ENCODE data around the gene COMMD1.
A peak's percentile ranks its signal among the peaks of the same experiment; 100 is the strongest.
"Not testable (repeated sequence)": the region's sequence is repeated elsewhere in the genome, so short reads cannot be mapped to it uniquely, and the experiment has no call there.

Gene COMMD1

DNA sequence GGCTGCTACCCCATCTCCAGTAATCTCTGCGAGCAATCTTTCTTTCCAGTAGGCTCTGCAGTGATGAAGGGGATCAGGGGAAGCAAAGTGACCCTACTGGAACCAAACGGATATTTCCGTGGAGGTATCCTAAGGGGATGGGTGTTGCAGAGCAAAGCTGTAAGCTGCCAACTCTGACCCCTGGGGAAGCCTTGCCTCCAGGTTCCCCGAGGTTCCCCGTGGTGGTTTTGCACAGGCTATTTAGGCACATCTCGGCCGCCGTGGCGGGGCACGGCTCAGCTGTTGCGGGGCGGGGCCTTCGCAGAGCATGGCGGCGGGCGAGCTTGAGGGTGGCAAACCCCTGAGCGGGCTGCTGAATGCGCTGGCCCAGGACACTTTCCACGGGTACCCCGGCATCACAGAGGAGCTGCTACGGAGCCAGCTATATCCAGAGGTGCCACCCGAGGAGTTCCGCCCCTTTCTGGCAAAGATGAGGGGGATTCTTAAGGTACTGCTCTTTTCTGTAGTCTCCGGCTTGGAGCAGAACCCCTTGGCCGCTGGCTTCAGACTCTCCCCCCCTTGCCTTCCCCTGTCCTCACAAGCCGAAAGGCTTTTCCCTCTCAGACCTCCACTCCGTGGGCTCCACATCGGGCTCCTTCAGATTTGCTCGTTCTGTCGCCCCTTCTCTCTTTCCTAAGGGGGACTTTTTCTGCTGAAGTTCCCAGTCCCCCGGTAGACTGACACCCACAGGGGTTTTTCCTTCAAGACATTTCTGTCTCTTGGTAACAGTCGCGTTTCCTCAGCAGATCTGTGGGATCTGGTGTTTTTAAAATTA is at the start of gene COMMD1:
Gene COMMD1, plus strand, starts transcription at position 303 of the 814 bp plus-strand sequence. Its CDS starts 5 bp downstream, at position 308.
- peak in 55 of 56 donors; percentile 22 to 89 (median 76) for DNase-seq

DNA sequence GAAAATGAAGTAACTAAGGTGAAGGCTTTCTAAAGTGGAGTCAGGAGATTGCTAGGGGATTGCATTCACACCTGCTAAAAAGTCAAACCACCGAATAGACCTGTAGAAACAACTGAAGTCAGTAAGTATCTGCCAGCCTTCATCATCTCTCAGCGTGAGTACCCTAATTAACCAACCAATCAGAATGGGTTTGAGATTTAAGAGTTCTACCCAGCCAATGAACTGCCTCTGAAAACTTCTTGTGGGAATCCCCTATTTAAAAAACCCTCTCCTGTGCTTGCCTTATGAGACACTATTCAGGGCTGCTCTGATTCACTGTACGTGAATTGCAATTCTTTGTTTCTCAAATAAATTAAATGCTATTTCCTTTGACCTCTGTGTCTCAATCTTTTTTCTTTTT is 48.2 kb upstream of the COMMD1 start:
- DNase-seq = no peak

DNA sequence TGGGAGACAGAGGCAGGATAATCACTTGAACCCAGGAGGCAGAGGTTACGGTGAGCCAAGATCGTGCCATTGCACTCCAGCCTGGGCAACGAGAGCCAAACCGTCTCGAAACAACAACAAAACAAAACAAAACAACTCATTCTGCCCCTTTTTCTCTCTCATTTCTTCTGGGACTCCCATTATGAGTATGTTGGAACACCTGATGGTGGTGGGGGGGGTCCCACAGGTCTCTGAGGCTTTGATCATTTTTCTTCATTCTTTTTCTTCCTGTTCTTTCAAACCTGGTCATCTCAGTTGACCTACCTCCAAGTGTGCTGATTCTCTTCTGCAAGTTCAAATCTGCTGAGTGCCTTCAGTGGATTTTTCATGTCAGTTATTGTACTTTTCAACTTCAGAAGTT is 43.4 kb upstream of the COMMD1 start:
- no peak for DNase-seq

DNA sequence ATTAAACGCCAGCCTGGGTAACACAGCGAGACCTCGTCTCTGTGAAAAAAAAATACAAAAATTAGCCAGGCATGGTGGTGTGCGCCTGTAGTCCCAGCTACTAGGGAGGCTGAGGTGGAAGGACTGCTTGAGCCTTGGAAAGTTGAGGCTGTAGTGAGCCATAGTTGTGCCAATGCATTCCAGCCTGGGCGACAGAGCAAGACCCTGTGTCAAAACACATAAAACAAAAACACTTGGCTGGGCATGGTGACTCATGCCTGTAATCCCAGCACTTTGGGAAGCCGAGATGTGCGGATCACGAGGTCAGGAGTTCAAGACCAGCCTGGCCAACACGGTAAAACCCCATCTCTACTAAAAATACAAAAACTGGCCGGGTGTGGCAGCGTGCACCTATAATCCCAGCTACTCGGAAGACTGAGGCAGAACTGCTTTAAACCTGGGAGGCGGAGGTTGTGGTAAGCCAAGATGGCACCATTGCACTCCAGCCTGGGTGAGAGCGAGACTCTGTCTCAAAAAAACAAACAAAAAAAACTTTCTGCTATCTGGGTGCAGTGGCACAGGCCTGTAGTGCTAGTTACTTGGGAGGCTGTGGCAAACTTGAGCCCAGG is 38.9 kb upstream of the COMMD1 start:
- DNase-seq = not testable (repeated sequence)

DNA sequence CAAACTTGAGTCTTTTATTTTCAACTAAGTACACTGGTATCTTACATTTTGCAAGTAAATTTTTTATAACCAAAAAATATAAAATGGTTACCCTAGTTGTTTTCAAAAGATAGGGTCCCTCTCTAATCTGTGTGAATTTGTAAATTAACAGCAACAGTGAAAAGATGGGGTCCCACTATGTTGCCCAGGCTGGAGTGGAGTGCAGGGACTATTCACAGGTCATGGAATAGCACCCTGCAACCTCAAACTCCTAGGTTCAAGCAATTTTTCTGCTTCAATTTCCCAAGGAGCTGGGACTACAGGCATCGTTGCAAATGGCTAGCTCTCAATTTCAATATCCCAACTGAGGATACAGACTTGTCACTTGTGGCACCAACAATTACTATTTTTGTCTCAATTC is 29.1 kb upstream of the COMMD1 start:
- no peak for DNase-seq

DNA sequence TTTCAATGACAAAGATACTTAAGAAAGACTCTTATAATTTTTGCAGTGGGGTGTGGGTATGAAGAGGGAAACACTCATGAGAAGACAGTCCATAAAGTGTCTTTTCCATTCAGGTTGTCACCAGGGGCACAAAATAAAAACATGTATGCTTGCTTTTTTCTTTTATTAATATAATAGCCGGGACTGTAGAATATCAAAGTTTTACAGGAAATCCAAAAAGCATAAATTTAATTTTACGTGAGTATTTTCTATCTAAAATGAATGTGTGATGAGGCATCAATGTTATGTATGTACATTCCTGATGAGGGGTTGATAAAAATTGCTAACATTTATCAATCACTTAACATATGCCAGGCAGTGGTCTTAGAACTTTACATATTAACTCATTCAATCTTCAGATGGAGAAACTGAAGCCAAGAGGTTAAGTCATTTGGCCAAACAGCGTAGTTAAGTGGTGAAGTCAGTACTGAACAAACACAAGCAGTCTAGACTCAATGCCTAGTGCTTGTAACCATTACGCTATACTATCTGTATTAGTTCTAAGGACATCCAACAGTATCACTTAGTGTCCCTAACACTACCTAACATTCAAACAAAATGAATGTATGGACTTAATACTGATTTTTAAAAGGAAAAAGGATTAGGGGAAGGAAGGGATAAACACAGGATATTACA is 27.8 kb upstream of the COMMD1 start:
- no peak for DNase-seq

DNA sequence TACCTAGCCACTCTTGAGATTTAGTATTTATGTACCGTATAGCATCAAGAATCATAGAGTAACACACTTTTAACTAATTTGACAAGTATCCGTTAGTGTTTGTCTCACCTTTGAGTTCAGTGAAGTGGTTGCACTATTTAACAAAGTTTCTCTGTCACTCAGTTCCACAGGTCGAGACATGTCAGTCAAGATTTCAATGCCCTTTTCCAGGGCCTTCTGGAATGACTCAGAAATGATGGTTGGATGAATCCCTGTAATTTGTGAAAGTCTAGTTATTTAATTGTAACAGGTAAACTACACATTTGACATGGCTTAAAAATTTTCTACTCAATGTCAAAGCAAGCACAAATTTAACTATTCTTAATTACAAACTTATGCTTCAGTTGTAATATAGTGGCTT is 26.7 kb upstream of the COMMD1 start:
- DNase-seq = no peak

DNA sequence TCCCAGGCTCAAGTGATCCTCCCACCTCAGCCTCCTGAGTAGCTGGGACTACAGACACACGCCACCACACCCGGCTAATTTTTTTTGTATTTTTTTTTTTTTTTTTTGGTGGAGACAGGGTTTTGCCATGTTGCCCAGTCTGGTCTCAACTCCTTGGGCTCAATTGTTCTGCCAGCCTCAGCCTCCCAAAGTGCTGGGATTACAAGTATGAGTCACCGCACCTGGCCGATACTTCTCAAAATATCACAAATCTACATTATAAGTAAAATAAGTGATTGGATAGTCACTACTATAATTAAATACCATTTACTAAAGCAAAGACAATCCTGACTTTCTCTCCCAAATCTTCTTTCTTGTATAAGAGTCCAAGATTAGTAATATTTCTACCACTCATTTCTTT is 26.1 kb upstream of the COMMD1 start:
- not testable (repeated sequence) for DNase-seq

DNA sequence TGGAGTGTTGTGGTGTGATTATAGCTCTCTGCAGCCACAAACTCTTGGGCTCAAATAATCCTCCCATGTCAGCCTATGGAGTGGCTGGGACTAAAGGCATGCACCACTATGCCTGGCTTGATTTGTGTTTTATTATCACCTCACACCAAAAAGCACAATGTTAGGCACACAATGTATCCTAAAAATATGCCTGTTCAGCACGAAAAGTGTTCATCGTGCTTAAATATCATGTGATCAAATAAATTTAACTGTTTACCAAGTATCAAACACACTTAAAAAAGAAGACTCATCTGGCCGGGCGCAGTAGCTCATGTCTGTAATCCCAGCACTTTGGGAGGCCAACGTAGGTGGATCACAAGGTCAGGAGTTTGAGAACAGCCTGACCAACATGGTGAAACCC is 22.6 kb upstream of the COMMD1 start:
- no peak for DNase-seq

DNA sequence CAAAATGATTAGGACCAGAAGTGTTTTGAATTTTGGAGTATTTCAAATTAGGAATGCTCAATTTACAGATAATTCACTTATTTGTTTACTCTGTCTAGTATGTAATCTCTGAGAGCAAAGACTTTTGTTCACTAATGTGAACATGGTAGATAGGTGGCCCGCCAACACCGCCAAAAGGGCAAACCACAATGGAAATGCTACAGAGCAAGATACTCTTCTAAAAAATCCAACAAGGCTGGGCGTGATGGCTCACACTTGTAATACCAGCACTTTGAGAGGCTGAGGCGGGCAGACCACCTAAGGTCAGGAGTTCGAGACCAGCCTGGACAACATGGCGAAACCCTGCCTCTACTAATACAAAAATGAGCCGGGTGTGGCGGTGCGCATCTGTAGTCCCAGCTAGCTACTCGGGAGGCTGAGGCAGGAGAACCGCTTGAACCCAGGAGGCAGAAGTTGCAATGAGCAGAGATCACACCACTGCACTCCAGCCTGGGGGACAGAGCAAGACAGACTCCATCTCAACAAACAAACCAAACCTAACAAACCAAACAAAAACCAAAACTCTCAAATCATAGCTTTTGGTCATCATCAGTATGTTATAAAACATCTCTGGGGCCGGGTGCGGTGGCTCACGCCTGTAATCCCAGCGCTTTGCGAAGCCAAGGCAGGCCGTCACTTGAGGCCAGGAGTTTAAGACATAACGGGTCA is 19.4 kb upstream of the COMMD1 start:
- DNase-seq = no peak

DNA sequence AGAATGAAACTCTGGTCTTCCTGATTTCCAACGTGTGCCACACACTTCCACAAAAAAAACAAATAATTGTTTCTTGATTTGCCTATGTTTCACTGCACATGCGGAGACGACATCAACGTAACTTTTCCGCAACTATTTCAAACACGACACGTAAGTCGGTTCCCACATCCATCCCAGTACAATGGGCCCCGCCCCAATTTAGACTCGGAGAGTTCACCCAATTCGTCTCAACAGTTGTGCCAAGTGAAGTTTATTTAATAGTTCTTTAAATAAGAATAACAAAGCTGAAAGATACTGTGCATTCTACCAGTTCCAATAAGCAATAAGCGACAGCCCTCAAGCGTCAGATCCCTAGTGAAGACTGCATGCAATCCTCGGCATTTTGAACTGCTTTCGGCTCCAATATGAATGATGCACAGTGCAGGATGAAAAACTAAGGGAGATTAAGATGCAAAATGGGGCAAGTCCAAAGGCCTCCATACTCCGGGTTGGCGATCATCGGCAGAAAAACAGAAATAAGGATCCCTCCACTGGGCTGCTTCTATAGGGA is 17.7 kb upstream of the COMMD1 start:
- peak in 13 of 56 donors; percentile 15 to 62 (median 35) for DNase-seq

DNA sequence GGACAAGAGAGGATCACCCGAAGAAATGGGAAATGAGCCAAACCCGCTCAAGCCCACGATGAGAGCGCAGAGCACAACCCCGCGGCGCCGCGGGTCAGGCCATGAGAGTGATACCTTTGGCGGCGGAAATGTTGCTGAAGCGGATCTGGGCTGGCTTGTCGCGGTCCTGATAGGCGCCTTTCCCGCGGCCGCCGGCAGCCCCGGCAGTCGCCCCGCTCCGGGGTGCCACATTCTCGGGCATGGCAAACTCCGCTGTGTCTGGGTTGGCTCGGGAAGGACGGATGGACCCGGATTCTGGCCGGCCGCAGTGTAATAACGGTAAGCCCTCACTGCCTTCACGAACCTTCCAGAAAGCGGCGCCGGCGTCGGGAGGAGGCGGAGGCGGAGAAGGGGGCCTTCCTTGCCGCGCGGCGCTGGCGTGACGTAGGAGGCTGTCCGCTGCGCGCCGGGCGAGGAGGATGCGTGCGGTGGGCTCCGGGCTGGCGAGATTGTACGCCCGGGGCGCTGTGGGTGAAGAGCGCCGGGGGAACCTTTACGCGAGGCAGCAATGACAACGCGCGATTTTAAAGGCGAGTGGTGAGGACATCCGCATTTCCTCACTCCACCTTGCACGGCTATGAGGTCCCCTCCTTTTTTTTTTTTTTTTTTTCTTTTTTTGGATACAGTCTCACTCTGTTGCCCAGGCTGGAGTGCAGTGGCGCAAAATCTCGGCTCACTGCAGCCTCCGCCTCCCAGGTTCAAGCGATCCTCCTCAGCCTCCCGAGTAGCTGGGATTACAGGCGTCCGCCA is 17.0 kb upstream of the COMMD1 start, which contains the start of gene CCT4:
Gene CCT4, minus strand, starts transcription at position 390 of the 789 bp plus-strand sequence. Its CDS starts 149 bp downstream, at position 241.
- DNase-seq = peak; percentile 49 to 94 (median 80)

DNA sequence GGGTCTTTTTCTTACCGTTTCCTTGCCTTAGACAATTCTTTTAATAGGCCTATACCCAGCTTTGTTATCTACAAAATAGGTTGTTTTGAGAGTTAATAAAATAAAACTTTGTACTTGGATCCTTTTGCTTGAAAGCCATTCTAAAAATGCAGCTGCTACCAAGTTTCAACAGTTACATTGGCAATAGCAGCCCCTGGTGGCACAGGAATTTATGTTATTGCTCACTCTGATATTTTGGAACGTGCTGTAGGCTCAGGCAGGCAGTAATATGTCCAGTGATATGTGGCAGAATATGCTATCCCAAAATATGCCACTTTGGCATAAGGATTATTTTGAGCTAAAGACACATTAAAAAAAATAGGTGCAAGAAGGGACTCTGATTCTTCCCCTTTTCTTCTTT is 6.7 kb upstream of the COMMD1 start:
- peak in 2 of 56 donors; percentile 3 to 6 for DNase-seq

DNA sequence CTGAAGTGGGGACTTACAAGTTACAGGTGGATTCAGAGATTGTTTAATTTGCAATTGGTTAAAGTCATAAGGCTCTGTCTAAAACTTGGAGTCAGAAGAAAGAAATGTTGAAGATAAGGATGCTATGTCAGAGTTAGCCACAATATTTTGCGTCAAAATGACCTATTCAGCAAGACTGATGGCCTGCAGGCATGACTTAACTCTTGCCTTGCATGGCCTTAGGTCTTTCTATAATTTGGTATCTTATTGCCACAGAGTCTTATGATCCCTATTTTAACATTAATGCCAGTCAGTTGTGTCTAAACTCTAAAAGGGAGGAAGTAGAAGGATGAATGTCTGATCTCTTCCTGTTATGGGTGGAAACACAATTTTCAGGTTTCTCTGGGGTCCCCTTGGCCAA is 5.2 kb upstream of the COMMD1 start:
- DNase-seq = no peak

DNA sequence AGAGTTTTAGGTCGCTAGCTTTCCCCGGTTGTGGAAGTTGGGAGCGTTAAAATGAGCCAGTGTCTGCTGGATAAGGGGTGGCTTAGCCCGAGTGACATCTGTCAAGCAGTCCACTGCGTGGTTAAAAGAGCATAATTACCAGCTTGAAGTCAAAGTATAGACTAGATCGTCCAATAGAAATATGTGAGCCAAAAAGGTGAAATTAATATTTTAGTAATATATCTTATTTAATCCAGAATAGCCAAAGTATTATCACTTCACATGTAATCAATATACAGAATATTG is 654 bp downstream of the COMMD1 start:
- no peak for DNase-seq

DNA sequence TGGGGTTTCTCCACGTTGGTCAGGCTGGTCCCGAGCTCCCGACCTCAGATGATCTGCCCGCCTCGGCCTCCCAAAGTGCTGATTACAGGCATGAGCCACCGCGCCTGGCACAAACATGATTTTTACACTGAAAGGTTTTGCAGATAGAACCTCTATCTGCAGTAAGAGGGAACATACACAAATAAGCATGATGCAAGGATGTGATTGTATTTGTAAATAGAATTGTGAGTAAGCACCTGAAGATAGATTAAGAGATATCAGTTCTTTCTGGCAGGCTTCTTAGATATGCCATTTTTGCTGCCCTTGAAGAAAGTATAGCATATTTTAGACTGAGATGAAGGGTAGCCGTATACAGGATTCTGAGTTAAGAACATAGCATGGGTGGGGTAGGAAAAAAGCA is 3.6 kb downstream of the COMMD1 start:
- DNase-seq = no peak

DNA sequence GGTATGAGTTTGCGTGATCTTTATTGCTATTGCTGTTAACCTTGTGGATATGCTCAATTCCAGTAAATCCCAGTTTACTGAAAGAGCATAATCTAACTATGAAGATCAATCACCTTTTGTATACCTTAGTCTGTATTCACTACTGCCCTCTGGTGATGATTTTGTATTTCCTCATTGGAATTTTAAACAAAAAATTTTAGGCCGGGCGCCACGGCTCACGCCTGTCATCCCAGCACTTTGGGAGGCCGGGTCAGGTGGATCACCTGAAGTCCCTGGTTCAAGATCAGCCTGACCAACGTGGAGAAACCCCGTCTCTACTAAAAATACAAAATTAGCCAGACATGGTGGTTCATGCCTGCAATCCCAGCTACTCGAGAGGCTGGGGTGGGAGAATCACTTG is 5.1 kb downstream of the COMMD1 start:
- no peak for DNase-seq

DNA sequence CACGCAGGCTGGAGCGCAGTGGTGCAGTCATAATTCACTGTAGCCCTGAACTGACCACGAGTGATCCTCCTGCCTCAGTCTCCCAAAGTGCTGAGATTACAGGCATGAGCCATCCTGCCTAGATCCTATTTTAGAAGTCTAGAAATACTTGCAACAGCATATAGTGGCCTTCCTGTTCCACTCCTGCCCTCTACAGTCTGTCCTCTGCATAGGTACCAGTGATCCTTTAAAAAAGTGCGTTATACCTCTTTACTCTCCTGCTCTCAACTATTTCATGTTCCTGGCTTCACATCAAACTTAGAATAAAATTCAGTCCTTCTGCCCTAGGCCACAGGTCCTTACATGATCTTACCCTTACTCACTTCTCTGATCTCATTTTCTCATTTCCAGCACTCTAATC is 6.0 kb downstream of the COMMD1 start:
- DNase-seq = no peak

DNA sequence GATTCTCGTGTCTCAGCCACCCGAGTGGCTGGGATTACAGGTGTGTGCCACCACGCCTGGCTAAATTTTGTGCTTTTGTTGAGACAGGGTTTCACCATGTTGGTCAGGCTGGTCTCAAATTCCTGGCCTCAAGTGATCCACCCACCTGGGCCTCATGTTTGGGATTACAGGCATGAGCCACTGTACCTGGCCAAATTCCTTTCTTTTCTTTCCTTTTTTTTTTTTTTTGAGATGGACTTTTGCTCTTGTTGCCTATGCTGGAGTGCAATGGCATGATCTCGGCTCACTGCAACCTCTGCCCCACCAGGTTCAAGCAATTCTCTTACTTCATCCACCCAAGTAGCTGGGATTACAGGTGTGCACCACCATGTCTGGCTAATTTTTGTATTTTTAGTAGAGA is 9.3 kb downstream of the COMMD1 start:
- not testable (repeated sequence) for DNase-seq

DNA sequence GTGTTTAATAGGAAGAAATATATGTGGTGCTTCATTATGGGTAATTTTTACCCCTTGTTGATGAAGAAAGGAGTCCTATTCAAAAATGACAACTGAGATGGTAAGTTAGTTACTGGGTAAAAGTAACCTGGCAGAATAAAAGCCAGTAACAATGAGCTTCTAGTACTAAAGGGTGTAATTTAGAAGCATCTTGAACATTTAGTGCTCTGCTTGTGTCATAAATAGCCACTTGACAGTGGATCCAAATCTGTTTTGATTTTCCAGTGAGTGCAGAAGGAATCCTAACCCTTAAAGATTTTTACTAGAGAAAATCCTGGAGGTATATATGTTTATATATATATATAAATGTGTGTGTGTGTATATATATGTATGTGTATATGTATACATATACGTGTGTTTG is 15.1 kb downstream of the COMMD1 start:
- DNase-seq = no peak

DNA sequence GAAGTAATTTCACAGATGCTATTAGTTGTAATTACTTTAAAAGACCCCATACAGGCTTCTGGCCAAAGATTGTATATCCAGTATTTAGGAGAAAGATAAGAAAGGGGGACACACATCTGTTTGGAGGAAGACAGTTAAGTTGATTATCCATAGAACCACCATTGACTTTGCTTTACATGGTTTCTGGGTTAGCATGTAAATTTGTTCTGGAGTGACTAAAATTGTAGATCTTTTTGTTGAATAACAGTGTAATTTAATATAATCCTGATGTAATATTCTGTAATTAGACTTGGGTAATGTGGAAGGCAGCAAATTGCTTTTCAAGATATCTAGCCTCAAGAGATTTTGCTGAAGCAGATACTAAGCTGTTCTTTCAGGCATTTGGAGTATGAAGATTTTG is 17.2 kb downstream of the COMMD1 start:
- no peak for DNase-seq
